Liver (tissue), 3 donors: ENCODE results near the gene MAP3K15.

ENCODE experiments used
- CTCF ChIP-seq: fragments of 150-350 bp; IDR thresholded peaks from 2 replicates; pipeline ENCODE4 v1.5.1; 2017; ENCODE audit warnings: improper control_type of control experiment, low read depth, low read length; ENCODE audit not compliant: missing input control
- JUND ChIP-seq, 2 donors: IDR thresholded peaks; 2 replicates each; pipeline ENCODE4 v1.6.1; 2016; ENCODE audit warnings: antibody characterized with exemption in 2 of 2
- REST ChIP-seq: IDR thresholded peaks from 2 replicates; pipeline ENCODE4 v1.6.1; 2016; ENCODE audit warnings: antibody characterized with exemption, mild to moderate bottlenecking
- ZBTB33 ChIP-seq: IDR thresholded peaks from 2 replicates; pipeline ENCODE4 v1.6.1; 2016; ENCODE audit warnings: antibody characterized with exemption
- donor health status: healthy.
- donor health status: healthy.

GRCh38 chrX:19448077-19448476 lies 67.2 kb downstream of the MAP3K15 start:
- TF ChIP-seq REST (no peak), CTCF (no peak), ZBTB33 (no peak), JUND (IDR thresholded peaks at IDR 0.05) (no peak)
